Neural cell (in vitro differentiated cells): ENCODE results near the gene SWT1. TPM values are rescaled to one million over a fixed set of nuclear protein-coding genes. Genes with fewer than 3 reads are reported as not detected.

Experiments
- H2AFZ ChIP-seq: fragments of 200-600, 300-800 bp; sonication (generic), shearing (Covaris generic); 2 replicates; pipeline ENCODE4 v1.6.0; 2014; ENCODE audit warnings: low read depth, mild to moderate bottlenecking, antibody characterized with exemption, low read length, moderate library complexity
- H3F3A ChIP-seq: fragments of 200-600 bp; shearing (Covaris generic); 2 replicates; pipeline ENCODE4 v1.6.1; 2016; ENCODE audit warnings: mild to moderate bottlenecking, moderate library complexity, mixed read lengths, antibody characterized with exemption, low read length; ENCODE audit not compliant: insufficient read depth, poor library complexity, severe bottlenecking
- H3K27ac ChIP-seq: fragments of 200-600, 300-800 bp; sonication (generic), shearing (Covaris generic); 2 replicates; pipeline ENCODE4 v1.5.1; 2014; ENCODE audit warnings: mild to moderate bottlenecking, low read length, moderate library complexity
- H3K27me3 ChIP-seq: fragments of 300-800, 200-600 bp; sonication (generic), shearing (Covaris generic); 2 replicates; pipeline ENCODE4 v1.6.0; 2014; ENCODE audit warnings: mild to moderate bottlenecking, low read depth, low read length, moderate library complexity; ENCODE audit not compliant: insufficient read depth
- H3K36me3 ChIP-seq: fragments of 300-800, 200-600 bp; sonication (generic), shearing (Covaris generic); 2 replicates; pipeline ENCODE4 v1.5.1; 2014; ENCODE audit warnings: mild to moderate bottlenecking, antibody characterized with exemption, low read length, moderate library complexity; ENCODE audit not compliant: insufficient read depth
- H3K4me2 ChIP-seq: fragments of 300-800, 200-600 bp; sonication (generic), shearing (Covaris generic); 2 replicates; pipeline ENCODE4 v1.6.0; 2014; ENCODE audit warnings: mild to moderate bottlenecking, low read length
- H3K4me3 ChIP-seq: fragments of 300-800, 200-600 bp; sonication (generic), shearing (Covaris generic); 2 replicates; pipeline ENCODE4 v1.5.1; 2014; ENCODE audit warnings: mild to moderate bottlenecking, low read length, moderate library complexity
- H3K79me2 ChIP-seq: fragments of 200-600 bp; shearing (Covaris generic); replicated peaks from 2 replicates; pipeline ENCODE4 v1.6.0; 2014; ENCODE audit warnings: mild to moderate bottlenecking, low read length, moderate library complexity; ENCODE audit not compliant: insufficient read depth
- H3K9ac ChIP-seq: fragments of 300-800, 200-600 bp; sonication (generic), shearing (Covaris generic); 2 replicates; pipeline ENCODE4 v1.6.1; 2016; ENCODE audit warnings: mild to moderate bottlenecking, low read length, mixed read lengths
- H3K9me2 ChIP-seq: fragments of 200-600 bp; shearing (Covaris generic); 2 replicates; pipeline ENCODE4 v1.6.1; 2016; ENCODE audit warnings: mild to moderate bottlenecking, low read length, mixed read lengths; ENCODE audit not compliant: insufficient read depth
- H3K9me3 ChIP-seq: fragments of 200-600, 300-800 bp; sonication (generic), shearing (Covaris generic); 2 replicates; pipeline ENCODE4 v1.6.1; 2016; ENCODE audit warnings: mild to moderate bottlenecking, mixed run types, low read length, moderate library complexity, mixed read lengths
- H4K20me1 ChIP-seq: fragments of 200-600 bp; shearing (Covaris generic); 2 replicates; pipeline ENCODE4 v1.6.1; 2016; ENCODE audit warnings: mild to moderate bottlenecking, mixed run types; ENCODE audit not compliant: insufficient read depth
- CTCF ChIP-seq: fragments of 450-650 bp; IDR thresholded peaks from 2 replicates; pipeline ENCODE4 v1.5.1; 2014; ENCODE audit warnings: antibody characterized with exemption, mild to moderate bottlenecking, moderate library complexity; ENCODE audit not compliant: poor library complexity, severe bottlenecking
- EP300 ChIP-seq: fragments of 450-650 bp; conservative IDR thresholded peaks from 2 replicates; pipeline ENCODE4 v1.6.1; 2014; ENCODE audit warnings: antibody characterized with exemption, mild to moderate bottlenecking, moderate library complexity; ENCODE audit not compliant: poor library complexity, severe bottlenecking
- EZH2 ChIP-seq: fragments of 200-600, 300-800 bp; shearing (Covaris generic), sonication (generic); IDR thresholded peaks from 2 replicates; pipeline ENCODE4 v1.6.1; 2014; ENCODE audit warnings: antibody characterized with exemption, low read length, borderline replicate concordance, mild to moderate bottlenecking; ENCODE audit not compliant: insufficient read depth, poor library complexity, severe bottlenecking
- MXI1 ChIP-seq: fragments of 450-650 bp; conservative IDR thresholded peaks from 2 replicates; pipeline ENCODE4 v1.6.1; 2014; ENCODE audit warnings: antibody characterized with exemption, mild to moderate bottlenecking; ENCODE audit not compliant: poor library complexity, severe bottlenecking
- POLR2AphosphoS5 ChIP-seq: IDR thresholded peaks from 2 replicates; pipeline ENCODE4 v1.6.1; 2012
- RAD21 ChIP-seq: fragments of 450-650 bp; conservative IDR thresholded peaks from 2 replicates; pipeline ENCODE4 v1.6.1; 2014; ENCODE audit warnings: antibody characterized with exemption, mild to moderate bottlenecking, moderate library complexity
- REST ChIP-seq: IDR thresholded peaks from 2 replicates; pipeline ENCODE4 v1.6.1; 2012; ENCODE audit warnings: borderline replicate concordance
- SMC3 ChIP-seq: fragments of 450-650 bp; conservative IDR thresholded peaks from 2 replicates; pipeline ENCODE4 v1.6.1; 2014; ENCODE audit warnings: antibody characterized with exemption, mild to moderate bottlenecking, moderate library complexity; ENCODE audit not compliant: poor library complexity
- TAF1 ChIP-seq: IDR thresholded peaks from 2 replicates; pipeline ENCODE4 v1.6.1; 2012; ENCODE audit warnings: low read depth
- polyA plus RNA-seq: library from polyadenylated mRNA; depleted of rRNA; stranded (reverse); fragments of >200 nt; gene quantifications from 2 replicates; pipeline ENCODE4 v1.2.3, GENCODE V29; 2014

SWT1 gene
- polyA plus RNA-seq, 1 donor from 2014 or later = 9.3 TPM

- Histone ChIP-seq H2AFZ (no peak overlapping the region), H3K27ac (no peak overlapping the region), H3K27me3 (no peaks in the 10 kb centered on the region), H3K4me2 (no peak overlapping the region), H3K4me3 (no peak overlapping the region), H3K9me2 (no peaks in the 10 kb centered on the region), H3K36me3 (peaks cover 6% of the 10 kb centered on the region), H3K79me2 (peaks cover 20% of the 10 kb centered on the region), H4K20me1 (no peaks in the 10 kb centered on the region), H3F3A (no peaks in the 10 kb centered on the region), H3K9ac (no peak overlapping the region), H3K9me3 (no peaks in the 10 kb centered on the region)
- TF ChIP-seq SMC3 (no peak), MXI1 (no peak), EZH2 (no peak), CTCF (no peak), POLR2AphosphoS5 (no peak), TAF1 (no peak), RAD21 (no peak), REST (no peak), EP300 (no peak)
Observed at GRCh38 chr1:185159966-185160365, 3.0 kb downstream of the SWT1 start.

GRCh38 chr1:185162491-185162890 lies 5.5 kb downstream of the SWT1 start:
- Histone ChIP-seq H3K9me3 (no peaks in the 10 kb centered on the region), H2AFZ (no peak overlapping the region), H3K27me3 (no peaks in the 10 kb centered on the region), H3F3A (no peaks in the 10 kb centered on the region), H3K79me2 (peaks cover 16% of the 10 kb centered on the region), H3K4me2 (no peak overlapping the region), H3K4me3 (no peak overlapping the region), H3K36me3 (peaks cover 6% of the 10 kb centered on the region), H3K9me2 (no peaks in the 10 kb centered on the region), H3K9ac (no peak overlapping the region), H4K20me1 (no peaks in the 10 kb centered on the region), H3K27ac (no peak overlapping the region)
- TF ChIP-seq TAF1 (no peak), REST (no peak), EP300 (no peak), SMC3 (no peak), RAD21 (no peak), POLR2AphosphoS5 (no peak), MXI1 (no peak), CTCF (no peak), EZH2 (no peak)
